HG02588 (cell line): Measurements from ENCODE around the gene VPS4A.
A peak's percentile ranks its signal among the peaks of the same experiment; 100 is the strongest.
"Not testable (repeated sequence)": the region's sequence is repeated elsewhere in the genome, so short reads cannot be mapped to it uniquely, and the experiment has no call there.

ENCODE experiments used
- ATAC-seq: cut with Tn5 transposase; IDR thresholded peaks from one replicate; pipeline ENCODE4 v1.9.1; 2021; ENCODE audit warnings: mild to moderate bottlenecking, moderate library complexity; ENCODE audit not compliant: unreplicated experiment

The VPS4A gene

DNA sequence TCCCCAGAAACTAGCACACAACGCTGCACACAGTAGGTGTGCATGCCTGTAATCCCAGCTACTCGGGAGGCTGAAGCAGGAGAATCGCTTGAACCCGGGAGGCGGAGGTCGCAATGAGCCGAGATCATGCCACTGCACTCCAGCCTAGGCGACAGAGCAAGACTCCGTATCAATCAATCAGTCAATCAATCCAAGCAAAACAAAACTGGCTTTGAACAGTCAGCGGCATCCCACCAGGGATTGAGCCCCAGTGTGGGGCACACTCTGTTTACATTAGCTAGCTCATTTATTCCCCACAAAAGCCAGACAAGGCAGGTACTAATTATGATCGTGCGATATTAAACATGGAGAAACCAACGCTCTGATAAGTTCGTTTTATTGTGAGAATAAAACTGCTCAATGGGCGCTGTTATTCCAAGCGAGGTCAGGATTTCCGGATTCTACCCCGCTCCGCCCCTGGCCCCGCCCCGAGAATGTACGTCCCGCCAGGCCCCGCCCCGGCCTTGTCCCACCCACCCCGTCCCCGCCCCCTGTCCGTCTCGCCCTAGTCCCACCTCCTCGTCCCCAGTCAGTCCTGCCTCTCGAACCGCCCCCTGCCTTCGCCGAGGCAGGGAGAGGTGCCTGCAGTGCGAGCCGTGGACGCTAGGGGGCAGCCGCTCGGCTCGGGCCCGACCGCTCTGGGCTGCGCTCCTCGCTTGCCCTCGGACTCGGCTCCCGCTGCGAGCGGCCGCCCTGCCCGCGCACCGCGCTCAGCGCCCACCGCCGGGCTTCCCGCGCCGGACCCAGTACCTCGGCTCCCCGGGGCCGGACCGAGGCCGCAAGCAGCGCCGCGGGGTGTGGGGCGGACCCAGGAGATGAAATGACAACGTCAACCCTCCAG is at the start of gene VPS4A:
Gene VPS4A, plus strand, starts transcription at position 698 of the 880 bp plus-strand sequence. Its CDS starts 162 bp downstream, at position 860.
- peak; percentile 96 for ATAC-seq

GRCh38 chr16:69266334-69267063 is 44.7 kb upstream of the VPS4A start:
- ATAC-seq = no peak

DNA sequence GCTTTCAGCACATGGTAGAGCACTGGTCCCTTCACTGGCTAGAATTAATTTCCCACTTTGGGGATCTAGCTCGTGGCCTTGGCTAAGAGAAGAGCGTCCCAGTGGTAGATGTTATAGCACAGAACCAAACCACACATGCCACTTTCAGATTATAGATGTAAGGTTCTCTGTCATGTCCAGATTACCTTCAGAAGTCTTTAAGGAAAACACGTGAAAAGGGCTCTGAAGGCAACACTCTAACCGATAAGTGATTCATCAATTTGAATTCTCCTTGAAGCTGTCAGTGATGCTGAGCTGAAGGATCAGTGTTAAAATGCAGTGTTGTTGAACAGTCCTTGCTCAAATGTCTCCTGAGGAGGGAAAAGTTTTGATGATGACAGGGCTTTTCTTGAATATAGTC is 43.5 kb upstream of the VPS4A start:
- no peak for ATAC-seq

DNA sequence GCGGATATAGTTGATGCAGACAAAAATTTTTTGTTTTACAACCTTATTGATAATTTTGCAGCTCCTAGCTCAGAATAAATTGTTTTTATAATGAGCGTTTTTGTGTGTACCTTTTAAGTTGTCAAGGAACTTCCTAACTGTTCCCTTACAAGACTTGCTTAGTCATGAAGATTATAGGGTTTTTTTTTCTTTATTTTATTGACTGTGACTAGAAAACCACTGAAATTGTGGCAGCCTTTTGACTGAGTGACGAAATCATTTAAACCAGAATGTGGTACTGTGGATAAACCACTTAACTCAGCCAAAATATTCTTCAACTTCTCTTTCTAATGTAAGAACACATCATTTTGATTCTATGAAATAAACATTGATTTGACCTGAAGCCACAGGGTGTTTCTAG is 40.8 kb upstream of the VPS4A start:
- no peak for ATAC-seq

DNA sequence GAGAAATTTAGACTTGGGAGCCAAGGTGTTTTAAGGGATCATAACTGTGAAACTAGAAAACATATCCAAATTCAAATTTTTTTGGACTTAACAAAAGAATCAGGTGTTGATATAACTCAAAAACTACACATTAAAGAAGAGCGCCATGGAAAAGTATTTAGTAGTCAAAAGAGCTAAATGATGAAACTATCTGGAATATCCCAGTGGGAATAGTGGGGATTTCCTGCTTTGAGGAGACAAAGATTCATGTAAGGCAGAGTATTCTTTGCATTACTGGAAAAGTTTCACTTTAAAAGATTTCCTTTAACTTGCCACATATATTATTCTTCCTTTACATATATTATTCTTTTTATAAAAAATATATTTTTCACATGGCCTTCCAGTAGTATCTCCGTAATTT is 40.3 kb upstream of the VPS4A start:
- no peak for ATAC-seq

DNA sequence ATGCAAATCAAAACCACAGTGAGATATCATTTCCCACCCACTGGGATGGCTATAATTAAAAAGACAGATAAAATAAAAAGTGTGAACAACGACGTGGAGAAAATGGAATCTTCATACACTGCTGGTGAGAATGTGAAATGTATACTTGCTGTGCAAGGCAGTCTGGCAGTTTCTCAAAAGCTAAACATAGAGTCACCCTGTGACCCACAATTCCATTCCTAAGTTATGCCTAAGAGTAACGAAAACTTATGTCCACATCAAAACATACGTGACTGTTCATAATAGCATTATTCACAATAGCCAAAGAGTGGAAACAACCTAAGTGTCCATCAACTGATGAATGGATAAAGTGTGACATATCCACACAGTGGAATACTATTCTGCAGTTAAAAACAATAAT is 38.1 kb upstream of the VPS4A start:
- ATAC-seq = no peak

GRCh38 chr16:69274699-69275235 is 36.4 kb upstream of the VPS4A start:
- no peak for ATAC-seq

GRCh38 chr16:69276148-69277115 is 34.7 kb upstream of the VPS4A start:
- ATAC-seq = no peak

DNA sequence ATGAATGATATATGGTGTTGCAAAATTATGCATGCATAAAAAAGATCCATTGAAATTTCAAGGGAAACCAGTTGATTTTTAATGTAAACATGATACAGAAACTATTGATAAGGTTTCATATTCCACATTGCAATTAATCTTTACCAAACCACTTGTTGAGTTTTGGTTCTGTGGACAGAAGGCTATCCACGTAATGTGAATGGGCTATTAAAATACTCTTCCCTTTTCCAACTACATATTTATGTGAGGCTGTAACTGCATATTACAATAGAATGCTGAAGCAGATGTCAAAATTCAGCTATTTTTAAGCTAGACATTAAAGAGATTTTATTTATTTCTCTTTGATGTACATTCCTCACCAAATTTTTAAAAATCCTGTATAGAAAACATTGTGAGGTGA is 33.7 kb upstream of the VPS4A start:
- ATAC-seq = no peak

DNA sequence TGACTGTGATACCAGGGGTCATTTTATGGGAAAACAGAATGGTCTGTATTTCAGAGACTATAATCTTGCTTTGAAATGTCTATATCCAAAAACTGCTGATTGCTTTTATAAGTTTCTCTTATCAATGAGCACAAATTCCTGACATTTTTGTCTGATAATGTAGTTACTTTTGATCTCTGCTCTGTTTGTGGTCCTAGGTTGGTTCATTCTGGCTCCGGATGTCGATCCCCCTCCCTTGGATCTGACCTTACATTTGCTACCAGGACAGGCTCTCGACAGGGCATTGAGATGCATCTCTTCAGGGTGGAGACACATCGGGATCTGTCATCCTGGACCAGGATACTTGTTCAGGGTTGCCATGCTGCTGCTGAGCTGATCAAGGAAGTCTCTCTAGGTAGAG is 27.3 kb upstream of the VPS4A start:
- ATAC-seq = no peak

DNA sequence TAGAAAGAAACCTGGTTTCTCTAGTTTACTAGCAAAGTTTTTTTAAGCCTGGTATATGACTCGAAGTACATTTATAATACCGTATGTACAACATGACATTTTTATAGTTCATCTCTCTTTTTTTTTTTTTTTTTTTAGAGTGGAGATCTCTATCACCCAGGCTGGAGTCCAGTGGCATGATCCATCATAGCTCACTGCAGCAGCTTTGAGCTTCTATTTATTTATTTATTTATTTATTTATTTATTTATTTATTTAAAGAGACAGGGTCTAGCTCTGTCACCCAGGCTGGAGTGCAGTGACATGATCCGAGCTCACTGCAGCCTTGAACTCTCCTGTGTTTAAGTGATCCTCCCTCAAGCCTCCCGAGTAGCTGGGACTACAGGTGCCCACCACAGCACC is 25.9 kb upstream of the VPS4A start:
- ATAC-seq = no peak

DNA sequence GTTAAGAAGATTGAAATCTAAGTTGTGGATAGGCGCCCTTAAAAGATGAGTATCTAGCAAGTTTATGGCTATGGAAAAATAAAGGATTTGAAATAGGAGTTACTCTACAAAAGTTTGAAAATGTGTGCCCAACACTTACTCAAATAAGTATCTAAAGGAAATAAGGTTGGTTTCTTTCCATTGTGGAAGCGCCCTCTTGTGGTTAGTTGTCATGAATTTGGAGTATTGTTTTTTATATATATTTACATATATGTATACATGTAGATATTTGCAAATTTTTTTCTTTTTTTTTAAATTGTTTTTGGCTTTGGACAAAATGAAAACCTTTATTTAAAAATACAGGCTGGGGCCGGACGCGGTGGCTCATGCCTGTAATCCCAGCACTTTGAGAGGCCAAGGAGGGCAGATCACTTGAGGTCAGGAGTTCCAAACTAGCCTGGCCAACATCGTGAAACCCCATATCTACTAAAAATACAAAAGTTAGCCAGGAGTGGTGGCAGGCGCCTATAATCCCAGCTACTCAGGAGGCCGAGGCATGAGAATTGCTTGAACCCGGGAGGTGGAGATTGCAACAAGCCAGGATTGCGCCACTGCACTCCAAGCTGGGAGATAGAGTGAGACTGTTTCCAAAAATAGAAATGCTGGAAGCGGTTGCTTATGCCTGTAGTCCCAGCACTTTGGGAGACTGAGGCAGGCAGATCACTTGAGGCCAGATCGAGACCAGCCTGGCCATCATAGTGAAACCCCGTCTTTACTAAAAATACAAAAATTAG is 24.0 kb upstream of the VPS4A start:
- no peak for ATAC-seq

DNA sequence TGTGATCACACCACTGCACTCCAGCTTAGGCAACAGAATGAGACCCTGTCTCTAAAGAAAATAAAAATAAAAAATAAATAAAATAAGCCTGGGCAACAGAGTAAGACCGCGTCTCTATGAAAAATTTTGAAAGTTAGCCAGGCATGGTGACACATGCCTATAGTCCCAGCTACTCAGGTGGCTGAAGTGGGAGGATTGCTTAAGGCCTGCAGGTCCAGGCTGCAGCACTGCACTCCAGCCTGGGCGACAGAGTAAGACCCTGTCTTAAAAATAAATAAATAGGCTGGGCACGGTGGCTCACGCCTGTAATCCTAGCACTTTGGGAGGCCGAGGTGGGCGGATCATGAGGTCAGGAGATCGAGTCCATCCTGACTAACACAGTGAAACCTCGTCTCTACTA is 19.5 kb upstream of the VPS4A start:
- ATAC-seq = not testable (repeated sequence)

DNA sequence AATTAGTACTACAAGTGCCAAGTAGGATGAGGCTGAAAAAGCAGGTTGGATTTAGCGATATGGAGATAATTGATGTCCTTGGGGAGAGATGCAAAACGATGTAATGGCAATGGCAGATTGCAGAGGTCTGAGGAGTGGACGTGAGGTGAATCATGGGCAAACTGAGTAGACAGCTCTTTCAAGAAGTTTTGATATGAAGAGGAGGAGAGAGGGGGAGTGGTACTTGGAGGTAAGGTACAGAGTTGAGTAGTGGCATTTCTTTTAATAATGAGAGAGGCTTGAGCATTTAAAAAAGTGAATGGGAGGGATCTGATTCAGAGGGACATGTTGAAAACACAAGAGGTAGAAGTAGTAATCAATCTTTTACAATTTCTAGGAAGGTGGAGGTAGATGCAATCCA is 17.7 kb upstream of the VPS4A start:
- ATAC-seq = no peak

GRCh38 chr16:69294051-69294450 is 17.1 kb upstream of the VPS4A start:
- no peak for ATAC-seq

DNA sequence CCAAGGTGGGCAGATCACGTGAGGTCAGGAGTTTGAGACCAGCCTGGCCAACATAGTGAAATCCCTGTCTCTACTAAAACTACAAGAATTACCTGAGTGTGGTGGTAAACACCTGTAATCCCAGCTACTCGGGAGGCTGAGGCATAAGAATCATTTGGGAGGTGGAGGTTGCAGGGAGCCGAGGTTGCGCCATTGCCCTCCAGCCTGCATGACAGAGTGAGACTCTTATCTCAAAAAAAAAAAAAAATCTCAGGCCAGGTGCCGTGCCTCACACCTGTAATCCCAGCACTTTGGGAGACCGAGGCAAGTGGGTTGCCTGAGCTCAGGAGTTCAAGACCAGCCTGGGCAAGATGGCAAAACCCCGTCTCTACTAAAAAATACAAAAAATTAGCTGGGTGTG is 14.4 kb upstream of the VPS4A start:
- not testable (repeated sequence) for ATAC-seq

- no peak for ATAC-seq
Measured at GRCh38 chr16:69298261-69298660, 12.9 kb upstream of the VPS4A start.

- ATAC-seq = no peak
Measured at GRCh38 chr16:69301187-69301586, 10.0 kb upstream of the VPS4A start.

DNA sequence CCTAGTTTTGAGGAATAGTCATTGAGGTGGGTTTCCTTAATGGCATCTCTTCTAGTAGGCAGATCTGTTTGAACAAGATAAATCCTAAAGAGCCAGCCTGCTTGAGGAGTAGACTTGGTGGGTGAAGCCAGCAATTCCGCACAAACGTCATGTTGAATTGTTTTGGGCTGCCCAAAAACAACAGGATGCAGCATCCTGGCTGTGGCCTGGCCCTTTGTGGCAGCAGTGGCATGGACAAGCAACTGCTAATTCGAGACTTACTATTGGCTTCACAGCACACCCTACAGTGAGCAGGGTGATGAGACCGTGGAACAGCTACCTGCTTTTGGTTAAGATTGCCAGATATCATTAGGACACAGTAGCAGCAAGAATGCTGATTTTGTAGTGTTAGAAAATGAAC is 9.3 kb upstream of the VPS4A start:
- no peak for ATAC-seq

- no peak for ATAC-seq
Measured at GRCh38 chr16:69302301-69302700, 8.8 kb upstream of the VPS4A start.
